Myocyte (in vitro differentiated cells): ENCODE measurements around the gene RUNX2. TPM values are rescaled to one million over a fixed set of nuclear protein-coding genes. Genes with fewer than 3 reads are reported as not detected.

Experiments
- DNase-seq: peaks from one replicate; pipeline ENCODE4 v3.0.0-alpha.2; 2012; ENCODE audit warnings: low read depth
- total RNA-seq: library from RNA; depleted of rRNA; stranded (reverse); fragments of >200 nt; gene quantifications from 2 replicates; pipeline ENCODE4 v1.2.3, GENCODE V29; 2014

Gene RUNX2
- total RNA-seq, 1 donor from 2014 or later: 7.2 TPM

GRCh38 chr6:45609141-45609638 lies 281.1 kb downstream of the RUNX2 start:
- DNase-seq: peak; percentile 88

GRCh38 chr6:45610374-45610773 lies 282.2 kb downstream of the RUNX2 start:
- no peak for DNase-seq

GRCh38 chr6:45610832-45611231 lies 282.7 kb downstream of the RUNX2 start:
- DNase-seq: no peak

- no peak for DNase-seq
Observed at GRCh38 chr6:45611491-45611890, 283.4 kb downstream of the RUNX2 start.

- DNase-seq: no peak
Observed at GRCh38 chr6:45613656-45614055, 285.5 kb downstream of the RUNX2 start.

- DNase-seq: no peak
Observed at GRCh38 chr6:45614488-45615285, 286.6 kb downstream of the RUNX2 start.

GRCh38 chr6:45616209-45616608 lies 288.1 kb downstream of the RUNX2 start:
- no peak for DNase-seq

- peak; percentile 71 for DNase-seq
Observed at GRCh38 chr6:45617441-45617840, 289.3 kb downstream of the RUNX2 start.

GRCh38 chr6:45618259-45618658 lies 290.1 kb downstream of the RUNX2 start:
- DNase-seq: no peak

GRCh38 chr6:45619211-45619760 lies 291.2 kb downstream of the RUNX2 start:
- DNase-seq: peak; percentile 91

- peak; percentile 93 for DNase-seq
Observed at GRCh38 chr6:45619994-45620471, 291.9 kb downstream of the RUNX2 start.

GRCh38 chr6:45624228-45624627 lies 296.1 kb downstream of the RUNX2 start:
- no peak for DNase-seq

GRCh38 chr6:45625191-45625664 lies 297.1 kb downstream of the RUNX2 start:
- no peak for DNase-seq

GRCh38 chr6:45626087-45626891 lies 298.2 kb downstream of the RUNX2 start:
- DNase-seq: peak; percentile 77

GRCh38 chr6:45630314-45630713 lies 302.2 kb downstream of the RUNX2 start:
- no peak for DNase-seq

- DNase-seq: no peak
Observed at GRCh38 chr6:45630801-45631200, 302.7 kb downstream of the RUNX2 start.

- no peak for DNase-seq
Observed at GRCh38 chr6:45631396-45631795, 303.3 kb downstream of the RUNX2 start.

GRCh38 chr6:45633272-45633908 lies 305.3 kb downstream of the RUNX2 start:
- DNase-seq: no peak

GRCh38 chr6:45634231-45634630 lies 306.1 kb downstream of the RUNX2 start:
- DNase-seq: no peak

- no peak for DNase-seq
Observed at GRCh38 chr6:45635284-45635867, 307.2 kb downstream of the RUNX2 start.

GRCh38 chr6:45637056-45637455 lies 308.9 kb downstream of the RUNX2 start:
- DNase-seq: no peak
